GM10248 (cell line): ENCODE measurements around the gene GRIK4.

Experiments used
- CTCF ChIA-PET: fragments of 300-600 bp; sonication (Branson Sonifier 250); formaldehyde crosslinking; extraction: SDS; loops from one replicate; lab custom pipeline; 2021; ENCODE audit warnings: antibody characterized with exemption; lab: Yijun Ruan, JAX
- POLR2A ChIA-PET: fragments of 350-650 bp; sonication (Branson Sonifier 250); formaldehyde crosslinking; extraction: SDS; loops from one replicate; lab custom pipeline; 2020; ENCODE audit warnings: antibody characterized with exemption; lab: Yijun Ruan, JAX
- DNase-seq: peaks from one replicate; pipeline ENCODE4 v3.0.0; 2012; ENCODE audit errors: extremely low spot score
- CTCF ChIP-seq: IDR thresholded peaks from 2 replicates; pipeline ENCODE4 v1.5.1; 2012; ENCODE audit warnings: mild to moderate bottlenecking, low read depth; ENCODE audit errors: extremely low read depth, missing control alignments, control extremely low read depth

Gene GRIK4

GRCh38 chr11:120801801-120802689 lies 290.5 kb downstream of the GRIK4 start:
- CTCF ChIA-PET: interaction anchor here (0.8 to 3.7 kb wide), 44 partner anchors 8 to 393 kb away, joined by 3 to 38 read pairs (median 4); partner anchors contain the start of gene GRIK4
- POLR2A ChIA-PET: no interaction called here
- peak; percentile 74 for TF ChIP-seq CTCF
- peak; percentile 76 for DNase-seq

GRCh38 chr11:120805960-120806555 lies 294.5 kb downstream of the GRIK4 start:
- ChIA-PET CTCF (interaction anchor here (0.9 to 1.5 kb wide), 3 partner anchors 12 to 389 kb away, joined by 3 to 5 read pairs (median 4); no protein-coding TSS in a partner anchor), POLR2A (no interaction called here)
- no peak for TF ChIP-seq CTCF
- no peak for DNase-seq

- TF ChIP-seq CTCF: no peak
- DNase-seq: no peak
- CTCF ChIA-PET: interaction anchor here (0.9 to 1.5 kb wide), 3 partner anchors 53 to 387 kb away, joined by 3 to 5 read pairs (median 4); no protein-coding TSS in a partner anchor
- POLR2A ChIA-PET: no interaction called here
Measured at GRCh38 chr11:120807414-120808150, 296.0 kb downstream of the GRIK4 start.

- DNase-seq: no peak
- ChIA-PET CTCF (no interaction called here), POLR2A (no interaction called here)
- no peak for TF ChIP-seq CTCF
Measured at GRCh38 chr11:120808616-120809050, 297.1 kb downstream of the GRIK4 start.

GRCh38 chr11:120810251-120810650 lies 298.7 kb downstream of the GRIK4 start:
- TF ChIP-seq CTCF: no peak
- CTCF ChIA-PET: interaction anchor here (1.7 kb wide), 1 partner anchor 8 kb away, joined by 8 read pairs; no protein-coding TSS in a partner anchor
- DNase-seq: no peak
- POLR2A ChIA-PET: no interaction called here

- CTCF ChIA-PET: interaction anchor here (1.7 kb wide), 1 partner anchor 9 kb away, joined by 8 read pairs; no protein-coding TSS in a partner anchor
- no peak for TF ChIP-seq CTCF
- DNase-seq: no peak
- POLR2A ChIA-PET: no interaction called here
Measured at GRCh38 chr11:120811199-120811598, 299.7 kb downstream of the GRIK4 start.
